ENCODE measurements around the gene ELANE. TPM values are rescaled to one million over a fixed set of nuclear protein-coding genes. Genes with fewer than 3 reads are reported as not detected.

The ELANE gene
- total RNA-seq, 1 donor from 2014 or later = not detected

- intact Hi-C loops (cut with micrococcal nuclease) = no loop called here
Measured at GRCh38 chr19:896434-896833, 44.3 kb downstream of the ELANE start.

GRCh38 chr19:896999-897398, 44.9 kb downstream of the ELANE start:
- intact Hi-C loops (cut with micrococcal nuclease) = no loop called here

- intact Hi-C loops (cut with micrococcal nuclease) = no loop called here
Measured at GRCh38 chr19:897442-898039, 45.4 kb downstream of the ELANE start.

GRCh38 chr19:898663-899062, 46.6 kb downstream of the ELANE start:
- intact Hi-C loops (cut with micrococcal nuclease) = no loop called here

- intact Hi-C loops (cut with micrococcal nuclease) = no loop called here
Measured at GRCh38 chr19:899336-900042, 47.4 kb downstream of the ELANE start.

- intact Hi-C loops (cut with micrococcal nuclease) = no loop called here
Measured at GRCh38 chr19:900043-900301, 47.9 kb downstream of the ELANE start.

- intact Hi-C loops (cut with micrococcal nuclease) = no loop called here
Measured at GRCh38 chr19:900302-901111, 48.4 kb downstream of the ELANE start.

- intact Hi-C loops (cut with micrococcal nuclease) = no loop called here
Measured at GRCh38 chr19:901216-902092, 49.4 kb downstream of the ELANE start.

- intact Hi-C loops (cut with micrococcal nuclease) = no loop called here
Measured at GRCh38 chr19:902093-902370, 49.9 kb downstream of the ELANE start.

- intact Hi-C loops (cut with micrococcal nuclease) = no loop called here
Measured at GRCh38 chr19:902446-903226, 50.5 kb downstream of the ELANE start.

- intact Hi-C loops (cut with micrococcal nuclease) = no loop called here
Measured at GRCh38 chr19:903266-903797, 51.2 kb downstream of the ELANE start.

- intact Hi-C loops (cut with micrococcal nuclease) = no loop called here
Measured at GRCh38 chr19:904545-904944, 52.4 kb downstream of the ELANE start.

Other genes with a start within 250 kb of the ELANE start
- 50.6 and 53.9 TPM in 2 replicates for gene POLRMT, start 218.8 kb upstream of the ELANE start, total RNA-seq
- gene FGF22, start 212.4 kb upstream of the ELANE start, total RNA-seq = not detected in 2 replicates
- 74.1 and 80.9 TPM in 2 replicates for gene RNF126, start 189.1 kb upstream of the ELANE start, total RNA-seq
- gene FSTL3, start 175.9 kb upstream of the ELANE start, total RNA-seq = 2.5 and 3.3 TPM in 2 replicates
- not detected in 2 replicates for gene PRSS57, start 156.9 kb upstream of the ELANE start, total RNA-seq
- not detected in 2 replicates for gene PALM, start 143.4 kb upstream of the ELANE start, total RNA-seq
- gene MISP, start 101.2 kb upstream of the ELANE start, total RNA-seq = not detected in 2 replicates
- gene PTBP1, start 54.9 kb upstream of the ELANE start, total RNA-seq = 616 and 655 TPM in 2 replicates
- not detected in 2 replicates for gene PLPPR3, start 30.3 kb upstream of the ELANE start, total RNA-seq
- not detected in 2 replicates for gene AZU1, start 24.5 kb upstream of the ELANE start, total RNA-seq
- not detected in 2 replicates for gene PRTN3, start 11.3 kb upstream of the ELANE start, total RNA-seq
- 2.3 and 2.5 TPM in 2 replicates for gene CFD, start 7.4 kb downstream of the ELANE start, total RNA-seq
- 62.2 and 66.7 TPM in 2 replicates for gene MED16, start 40.9 kb downstream of the ELANE start, total RNA-seq
- not detected in 2 replicates for gene RNU6-9, start 41.2 kb downstream of the ELANE start, total RNA-seq
- 90.7 and 96.4 TPM in 2 replicates for gene R3HDM4, start 60.9 kb downstream of the ELANE start, total RNA-seq
- gene KISS1R, start 65.0 kb downstream of the ELANE start, total RNA-seq = 1.7 and 1.9 TPM in 2 replicates
- gene ARID3A, start 73.7 kb downstream of the ELANE start, total RNA-seq = 22.8 and 26.8 TPM in 2 replicates
- gene WDR18, start 132.0 kb downstream of the ELANE start, total RNA-seq = 57.2 and 61.8 TPM in 2 replicates
- not detected in 2 replicates for gene GRIN3B, start 148.1 kb downstream of the ELANE start, total RNA-seq
- 154 TPM in 2 replicates for gene TMEM259, start 168.8 kb downstream of the ELANE start, total RNA-seq
- gene RNU6-2, start 169.2 kb downstream of the ELANE start, total RNA-seq = not detected in 2 replicates
- gene CNN2, start 174.3 kb downstream of the ELANE start, total RNA-seq = 546 and 561 TPM in 2 replicates
- gene ABCA7, start 187.8 kb downstream of the ELANE start, total RNA-seq = 44.1 and 44.3 TPM in 2 replicates
- 402 and 407 TPM in 2 replicates for gene ARHGAP45, start 214.9 kb downstream of the ELANE start, total RNA-seq
- 169 and 178 TPM in 2 replicates for gene POLR2E, start 243.1 kb downstream of the ELANE start, total RNA-seq